Measurements from ENCODE around the gene MSTO1. TPM values are rescaled to one million over a fixed set of nuclear protein-coding genes. Genes with fewer than 3 reads are reported as not detected.
"Not testable (repeated sequence)": the region's sequence is repeated elsewhere in the genome, so short reads cannot be mapped to it uniquely, and the experiment has no call there.

Gene MSTO1
- polyA plus RNA-seq, 3 donors, result 3.8 to 17.4 (median 4.8) TPM

DNA sequence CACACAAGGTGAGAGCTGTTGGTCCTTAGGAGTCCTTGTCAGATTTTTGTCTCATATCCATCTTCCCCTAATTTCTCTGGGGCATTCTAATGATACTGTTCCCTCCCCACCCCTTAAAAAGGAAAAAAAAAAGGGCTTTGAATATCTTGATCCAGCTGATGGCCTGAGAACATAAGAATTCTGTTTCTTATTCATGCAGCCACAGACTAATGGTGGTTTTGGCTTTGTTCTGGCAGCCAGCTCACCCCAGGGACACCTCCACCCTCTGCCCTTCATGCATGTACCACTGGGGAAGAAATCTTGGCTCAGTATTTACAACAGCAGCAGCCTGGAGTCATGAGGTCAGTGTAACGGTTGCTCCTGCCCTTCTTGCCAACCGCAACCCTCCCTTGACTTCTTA lies 3.2 kb downstream of the MSTO1 start:
- H3K9me3 Mint-ChIP-seq; H3K79me2 ChIP-seq (ENCODE audit: insufficient read depth, low read length); H3K4me3 ChIP-seq (replicated peaks in 1 of 3; ENCODE audit: low read depth in 2 of 3, low read length in 3 of 3); H3K27ac ChIP-seq (ENCODE audit: low read depth in 1 of 2, low read length in 2 of 2); H3K4me1 Mint-ChIP-seq; H2AFZ ChIP-seq (ENCODE audit: insufficient read depth, low read depth, low read length, poor library complexity, severe bottlenecking); intact Hi-C loops (cut with micrococcal nuclease); H3K9ac ChIP-seq (ENCODE audit: insufficient read depth, low read length, poor library complexity, severe bottlenecking); DNase-seq; H3K9me3 ChIP-seq (replicated peaks in 1 of 2; ENCODE audit: control insufficient read depth in 1 of 2, insufficient read depth in 1 of 2, low read length in 2 of 2); H4K20me1 ChIP-seq (ENCODE audit: insufficient read depth, low read length); H3K27me3 Mint-ChIP-seq (ENCODE audit: low read depth in 3 of 3); H3K4me1 ChIP-seq (ENCODE audit: control insufficient read depth in 1 of 2, insufficient read depth in 2 of 2, low read length in 2 of 2); H3K27me3 ChIP-seq (ENCODE audit: control insufficient read depth in 2 of 2, insufficient read depth in 2 of 2, low read length in 2 of 2); H3K4me3 Mint-ChIP-seq; H3K4me2 ChIP-seq (replicated peaks; ENCODE audit: extremely low read depth, low read length, poor library complexity, severe bottlenecking): not testable (repeated sequence)
- H3K27ac Mint-ChIP-seq, result peak overlapping the region in 1 of 7 donors; percentile 13
- peaks cover 6 to 20% of the 10 kb centered on the region in 2 donors for H3K36me3 ChIP-seq (replicated peaks in 1 of 2; ENCODE audit: control insufficient read depth in 1 of 2, insufficient read depth in 2 of 2, low read length in 2 of 2)
- WGBS (ENCODE audit: insufficient coverage), result no CpG with 5 or more reads among the region's 2 CpGs
- H3K36me3 Mint-ChIP-seq, result peaks cover 16 to 20% of the 10 kb centered on the region in 2 donors

DNA sequence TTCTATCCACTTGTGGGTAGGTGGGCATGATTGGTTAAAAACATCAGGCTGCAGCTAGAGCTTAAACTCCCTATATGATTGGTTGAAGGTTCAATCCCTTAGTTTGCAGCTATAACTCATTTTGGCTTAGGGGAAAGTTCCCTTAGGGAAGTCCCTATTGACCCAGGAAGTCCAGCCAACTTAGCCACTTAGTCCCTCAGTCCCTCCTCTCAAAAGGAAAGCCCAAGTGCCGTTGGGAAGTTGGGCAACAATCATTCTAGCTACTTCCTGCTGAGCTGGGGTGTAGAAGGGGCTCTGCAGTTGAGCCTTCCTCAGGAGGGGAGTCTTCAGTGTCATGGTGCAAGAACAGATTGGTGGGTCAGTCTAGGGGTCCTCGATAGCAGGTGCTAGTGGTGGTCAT lies 12.2 kb downstream of the MSTO1 start:
- DNase-seq, result peak in 1 of 3 donors; percentile 61
- no peak overlapping the region for H2AFZ ChIP-seq (ENCODE audit: insufficient read depth, low read depth, low read length, poor library complexity, severe bottlenecking)
- TF ChIP-seq, protein P1, sequence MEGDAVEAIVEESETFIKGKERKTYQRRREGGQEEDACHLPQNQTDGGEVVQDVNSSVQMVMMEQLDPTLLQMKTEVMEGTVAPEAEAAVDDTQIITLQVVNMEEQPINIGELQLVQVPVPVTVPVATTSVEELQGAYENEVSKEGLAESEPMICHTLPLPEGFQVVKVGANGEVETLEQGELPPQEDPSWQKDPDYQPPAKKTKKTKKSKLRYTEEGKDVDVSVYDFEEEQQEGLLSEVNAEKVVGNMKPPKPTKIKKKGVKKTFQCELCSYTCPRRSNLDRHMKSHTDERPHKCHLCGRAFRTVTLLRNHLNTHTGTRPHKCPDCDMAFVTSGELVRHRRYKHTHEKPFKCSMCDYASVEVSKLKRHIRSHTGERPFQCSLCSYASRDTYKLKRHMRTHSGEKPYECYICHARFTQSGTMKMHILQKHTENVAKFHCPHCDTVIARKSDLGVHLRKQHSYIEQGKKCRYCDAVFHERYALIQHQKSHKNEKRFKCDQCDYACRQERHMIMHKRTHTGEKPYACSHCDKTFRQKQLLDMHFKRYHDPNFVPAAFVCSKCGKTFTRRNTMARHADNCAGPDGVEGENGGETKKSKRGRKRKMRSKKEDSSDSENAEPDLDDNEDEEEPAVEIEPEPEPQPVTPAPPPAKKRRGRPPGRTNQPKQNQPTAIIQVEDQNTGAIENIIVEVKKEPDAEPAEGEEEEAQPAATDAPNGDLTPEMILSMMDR (IDR thresholded peaks at IDR 0.05), result no peak
- H3K4me2 ChIP-seq (replicated peaks; ENCODE audit: extremely low read depth, low read length, poor library complexity, severe bottlenecking), result no peak overlapping the region
- Mint-ChIP-seq H3K4me3 (no peak overlapping the region), H3K9me3 (peaks cover 0 to 18% (median 13%) of the 10 kb centered on the region in 7 donors), H3K27me3 (ENCODE audit: low read depth in 3 of 3) (peaks cover 0 to 5% (median 0%) of the 10 kb centered on the region in 3 donors), H3K4me1 (peaks cover 6% of the 10 kb centered on the region), H3K36me3 (peaks cover 0 to 8% of the 10 kb centered on the region in 2 donors), H3K27ac (peak overlapping the region in 1 of 7 donors; percentile 63)
- H3K79me2 ChIP-seq (ENCODE audit: insufficient read depth, low read length), result no peaks in the 10 kb centered on the region
- peaks cover 0 to 4% of the 10 kb centered on the region in 2 donors for H3K9me3 ChIP-seq (replicated peaks in 1 of 2; ENCODE audit: control insufficient read depth in 1 of 2, insufficient read depth in 1 of 2, low read length in 2 of 2)
- H3K9ac ChIP-seq (ENCODE audit: insufficient read depth, low read length, poor library complexity, severe bottlenecking), result no peak overlapping the region
- H3K4me1 ChIP-seq (ENCODE audit: control insufficient read depth in 1 of 2, insufficient read depth in 2 of 2, low read length in 2 of 2), result peaks cover 5% of the 10 kb centered on the region in 2 donors
- no peak overlapping the region for H3K27ac ChIP-seq (ENCODE audit: low read depth in 1 of 2, low read length in 2 of 2)
- H3K4me3 ChIP-seq (replicated peaks in 1 of 3; ENCODE audit: low read depth in 2 of 3, low read length in 3 of 3), result no peak overlapping the region
- H3K36me3 ChIP-seq (replicated peaks in 1 of 2; ENCODE audit: control insufficient read depth in 1 of 2, insufficient read depth in 2 of 2, low read length in 2 of 2), result no peaks in the 10 kb centered on the region
- no CpG with 5 or more reads among the region's 2 CpGs for WGBS (ENCODE audit: insufficient coverage)
- intact Hi-C loops (cut with micrococcal nuclease), result no loop called here
- no peaks in the 10 kb centered on the region for H4K20me1 ChIP-seq (ENCODE audit: insufficient read depth, low read length)
- H3K27me3 ChIP-seq (ENCODE audit: control insufficient read depth in 2 of 2, insufficient read depth in 2 of 2, low read length in 2 of 2), result no peaks in the 10 kb centered on the region

All from CD14-positive monocyte (primary cell).